RWPE2 (cell line): Measurements from ENCODE around the gene GRPEL1.
A peak's percentile ranks its signal among the peaks of the same experiment; 100 is the strongest.

Experiments
- ATAC-seq: fragments of 200-7000 bp; cut with Tn5 transposase; 3 replicates; pipeline ENCODE4 v1.9.1; 2021; ENCODE audit warnings: low read depth
- DNase-seq: peaks from one replicate; pipeline ENCODE4 v3.0.0-alpha.2; 2020; ENCODE audit warnings: low spot score
- H3K27ac ChIP-seq: fragments of 450-650 bp; 2 replicates; pipeline ENCODE4 v1.5.1; 2017; ENCODE audit warnings: mild to moderate bottlenecking; ENCODE audit not compliant: poor library complexity, severe bottlenecking
- H3K27me3 ChIP-seq: fragments of 250-450 bp; sonication (Bioruptor Pico); 2 replicates; pipeline ENCODE4 v1.5.1; 2021; ENCODE audit warnings: mild to moderate bottlenecking, moderate library complexity; ENCODE audit not compliant: insufficient read depth, poor library complexity, severe bottlenecking
- H3K36me3 ChIP-seq: fragments of 250-450 bp; sonication (Bioruptor Pico); 2 replicates; pipeline ENCODE4 v1.5.1; 2020; ENCODE audit warnings: low read depth, mild to moderate bottlenecking, moderate library complexity
- H3K4me1 ChIP-seq: fragments of 250-450 bp; sonication (Bioruptor Pico); 2 replicates; pipeline ENCODE4 v1.5.1; 2021; ENCODE audit warnings: mild to moderate bottlenecking, moderate library complexity; ENCODE audit not compliant: insufficient read depth, poor library complexity, severe bottlenecking
- H3K4me3 ChIP-seq: fragments of 250-450 bp; sonication (Bioruptor Pico); 2 replicates; pipeline ENCODE4 v1.5.1; 2021; ENCODE audit warnings: mild to moderate bottlenecking, moderate library complexity; ENCODE audit not compliant: severe bottlenecking
- H3K9me3 ChIP-seq: fragments of 250-450 bp; sonication (Bioruptor Pico); 2 replicates; pipeline ENCODE4 v1.5.1; 2021; ENCODE audit warnings: mild to moderate bottlenecking, moderate library complexity; ENCODE audit not compliant: severe bottlenecking
- TF ChIP-seq, protein P1 (sequence below): fragments of 450-650 bp; IDR thresholded peaks from one replicate; pipeline ENCODE4 v1.5.1; 2017; ENCODE audit warnings: mild to moderate bottlenecking, moderate library complexity; ENCODE audit not compliant: poor library complexity, severe bottlenecking

The GRPEL1 gene

DNA sequence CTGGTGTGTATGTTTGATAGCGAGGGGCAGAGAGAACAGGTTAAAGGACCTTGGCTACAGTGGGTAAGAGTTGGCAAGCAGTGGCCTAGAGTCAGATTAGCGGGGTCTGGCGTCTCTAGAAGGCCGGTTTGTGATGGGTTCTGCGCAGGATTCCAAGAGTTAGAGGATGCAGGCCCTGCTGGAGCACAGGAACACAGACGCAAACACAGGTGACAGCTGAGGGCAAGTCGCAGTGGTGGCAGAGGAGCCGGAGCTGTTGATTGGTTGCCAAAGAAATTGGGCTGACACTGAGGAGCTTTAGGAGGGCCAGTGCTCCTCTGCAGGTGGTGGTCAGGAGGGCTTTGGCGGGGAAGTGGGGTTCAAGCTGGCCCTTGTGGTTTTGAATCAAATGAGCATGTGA, 20.9 kb downstream of the GRPEL1 start:
- H3K4me3 ChIP-seq: no peak overlapping the region
- no peak for DNase-seq
- H3K27ac ChIP-seq: no peak overlapping the region
- H3K27me3 ChIP-seq: no peaks in the 10 kb centered on the region
- TF ChIP-seq, protein P1, sequence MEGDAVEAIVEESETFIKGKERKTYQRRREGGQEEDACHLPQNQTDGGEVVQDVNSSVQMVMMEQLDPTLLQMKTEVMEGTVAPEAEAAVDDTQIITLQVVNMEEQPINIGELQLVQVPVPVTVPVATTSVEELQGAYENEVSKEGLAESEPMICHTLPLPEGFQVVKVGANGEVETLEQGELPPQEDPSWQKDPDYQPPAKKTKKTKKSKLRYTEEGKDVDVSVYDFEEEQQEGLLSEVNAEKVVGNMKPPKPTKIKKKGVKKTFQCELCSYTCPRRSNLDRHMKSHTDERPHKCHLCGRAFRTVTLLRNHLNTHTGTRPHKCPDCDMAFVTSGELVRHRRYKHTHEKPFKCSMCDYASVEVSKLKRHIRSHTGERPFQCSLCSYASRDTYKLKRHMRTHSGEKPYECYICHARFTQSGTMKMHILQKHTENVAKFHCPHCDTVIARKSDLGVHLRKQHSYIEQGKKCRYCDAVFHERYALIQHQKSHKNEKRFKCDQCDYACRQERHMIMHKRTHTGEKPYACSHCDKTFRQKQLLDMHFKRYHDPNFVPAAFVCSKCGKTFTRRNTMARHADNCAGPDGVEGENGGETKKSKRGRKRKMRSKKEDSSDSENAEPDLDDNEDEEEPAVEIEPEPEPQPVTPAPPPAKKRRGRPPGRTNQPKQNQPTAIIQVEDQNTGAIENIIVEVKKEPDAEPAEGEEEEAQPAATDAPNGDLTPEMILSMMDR: no peak
- ATAC-seq: no peak
- peaks cover 4% of the 10 kb centered on the region for H3K4me1 ChIP-seq
- H3K36me3 ChIP-seq: no peaks in the 10 kb centered on the region
- no peaks in the 10 kb centered on the region for H3K9me3 ChIP-seq

DNA sequence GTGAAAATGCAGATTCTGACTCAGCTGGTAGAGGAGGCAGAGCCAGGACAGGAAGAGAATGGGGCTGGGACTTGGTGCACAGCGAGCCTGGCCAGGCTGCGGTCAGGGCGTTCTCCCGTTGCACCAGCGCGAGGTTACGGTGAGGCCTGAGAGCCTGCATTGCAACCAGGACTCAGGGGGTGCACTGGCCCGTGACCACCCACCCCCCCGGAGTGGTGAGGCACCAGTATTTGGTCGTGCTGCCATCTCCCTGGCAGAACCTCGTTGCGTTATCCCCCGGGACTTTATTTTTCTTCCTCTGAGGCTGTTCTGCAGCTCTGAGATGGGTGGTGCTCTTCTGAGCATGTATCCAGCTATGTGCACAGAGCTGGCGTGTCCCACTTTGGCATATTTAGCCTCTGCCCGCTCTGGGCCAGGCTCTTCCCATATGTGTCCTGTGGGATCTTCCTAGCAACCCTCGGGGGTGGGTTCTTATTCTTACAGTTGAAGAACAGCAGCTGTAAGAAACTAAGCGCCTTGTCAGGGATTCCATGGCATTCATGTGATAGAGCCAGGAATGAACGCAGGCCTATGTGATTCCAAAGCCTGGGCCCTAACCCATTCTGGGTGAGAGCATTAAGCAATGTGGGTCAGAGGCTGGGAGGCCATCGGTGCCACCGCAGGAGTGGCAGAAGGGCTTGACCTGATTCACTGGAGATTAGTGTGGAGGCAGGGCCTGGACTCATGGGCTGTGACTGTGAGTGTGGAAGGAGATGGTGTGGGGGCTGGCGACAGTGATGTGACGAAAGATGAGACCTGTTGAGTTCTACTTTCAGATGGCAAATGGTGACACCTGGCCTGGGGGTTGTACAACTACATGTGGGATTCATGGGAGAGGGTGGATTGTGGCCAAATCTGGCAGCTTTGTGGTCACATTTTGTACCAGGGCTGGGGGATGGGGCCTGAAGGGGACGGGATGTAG, 21.6 kb downstream of the GRPEL1 start:
- no peaks in the 10 kb centered on the region for H3K36me3 ChIP-seq
- no peaks in the 10 kb centered on the region for H3K9me3 ChIP-seq
- DNase-seq (no peak), ATAC-seq (no peak)
- TF ChIP-seq, protein P1: no peak
- H3K4me3 ChIP-seq: no peak overlapping the region
- peaks cover 4% of the 10 kb centered on the region for H3K4me1 ChIP-seq
- H3K27ac ChIP-seq: no peak overlapping the region
- H3K27me3 ChIP-seq: no peaks in the 10 kb centered on the region

DNA sequence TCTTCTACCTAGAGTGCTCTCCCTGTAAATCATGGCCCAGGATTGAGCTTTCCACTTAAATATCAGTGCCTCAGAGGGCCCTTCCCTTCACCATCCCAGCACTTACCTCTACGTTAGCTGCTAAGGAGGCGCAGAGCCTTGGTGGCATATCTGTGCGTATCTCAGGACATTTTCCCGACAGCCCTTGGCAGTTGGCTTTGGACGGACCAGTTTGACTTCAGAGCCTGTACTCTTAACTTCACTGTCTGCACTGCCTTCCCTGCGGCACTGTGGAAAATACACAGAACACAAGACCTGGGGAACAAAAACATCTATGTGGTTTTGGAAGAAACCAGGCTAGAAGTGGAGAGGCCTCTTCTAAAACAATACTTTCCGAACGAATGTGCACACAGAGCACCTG, 22.3 kb downstream of the GRPEL1 start:
- H3K4me1 ChIP-seq: peaks cover 4% of the 10 kb centered on the region
- no peaks in the 10 kb centered on the region for H3K36me3 ChIP-seq
- H3K4me3 ChIP-seq: no peak overlapping the region
- no peak overlapping the region for H3K27ac ChIP-seq
- no peak for ATAC-seq
- no peaks in the 10 kb centered on the region for H3K9me3 ChIP-seq
- no peak for DNase-seq
- TF ChIP-seq, protein P1: no peak
- H3K27me3 ChIP-seq: no peaks in the 10 kb centered on the region

DNA sequence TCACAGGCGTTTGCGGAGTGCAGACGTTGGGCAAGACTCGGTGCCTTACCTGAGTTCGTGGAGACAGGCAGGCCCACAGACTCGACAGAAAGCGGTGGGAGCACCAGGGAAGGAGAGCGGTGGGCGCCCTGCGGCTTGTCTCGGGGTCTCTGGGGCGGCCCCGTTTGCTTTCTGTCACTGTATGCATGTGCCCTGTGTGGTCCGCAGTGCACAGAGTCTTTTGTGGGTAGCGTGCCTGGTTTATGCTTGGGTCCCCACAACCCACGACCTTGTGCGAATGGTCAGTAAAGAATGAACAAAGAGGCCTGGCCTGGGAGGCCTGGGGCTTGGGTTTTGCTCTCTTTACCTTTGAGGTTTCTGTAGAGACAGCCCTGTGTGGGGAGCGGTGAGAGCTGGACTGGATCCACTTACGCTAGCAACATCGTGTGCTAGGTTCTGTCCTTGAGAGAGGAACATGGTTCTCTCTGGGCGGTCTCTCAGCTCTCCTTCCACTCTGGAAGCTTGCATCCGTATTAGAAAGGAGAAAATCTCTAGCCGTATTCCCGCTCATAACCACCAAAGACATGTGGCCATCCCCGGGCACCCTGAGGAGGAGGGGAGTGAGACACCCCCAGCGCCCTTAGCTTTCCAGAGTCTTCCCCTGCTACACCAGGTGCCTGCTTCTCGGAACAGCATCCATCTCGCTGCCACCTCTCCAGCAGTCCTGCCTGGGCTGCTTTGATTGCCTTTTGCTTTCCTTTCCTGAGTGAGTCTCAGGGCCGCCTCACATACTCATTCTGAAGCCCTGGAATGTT, 23.5 kb downstream of the GRPEL1 start:
- TF ChIP-seq, protein P1: no peak
- Histone ChIP-seq H3K4me3 (peak overlapping the region; percentile 50), H3K4me1 (peaks cover 4% of the 10 kb centered on the region), H3K27ac (peak overlapping the region; percentile 43), H3K27me3 (no peaks in the 10 kb centered on the region), H3K9me3 (no peaks in the 10 kb centered on the region), H3K36me3 (no peaks in the 10 kb centered on the region)
- DNase-seq (no peak), ATAC-seq (no peak)
